MM.1S (cell line): ENCODE data around the gene PDAP1.

ENCODE experiments used
- DNase-seq: peaks from one replicate; pipeline ENCODE4 v3.0.0-alpha.2; 2015
- H2AFZ ChIP-seq: fragments of 300-600 bp; sonication (generic); 2 replicates; pipeline ENCODE4 v1.6.0; 2016; ENCODE audit warnings: antibody characterized with exemption, low read length
- H3F3A ChIP-seq: fragments of 300-600 bp; sonication (generic); 2 replicates; pipeline ENCODE4 v1.6.1; 2016; ENCODE audit warnings: mild to moderate bottlenecking, antibody characterized with exemption, low read length, moderate library complexity, mixed read lengths; ENCODE audit not compliant: insufficient read depth
- H3K27ac ChIP-seq: fragments of 300-600 bp; sonication (generic); 2 replicates; pipeline ENCODE4 v1.5.1; 2016; ENCODE audit warnings: mild to moderate bottlenecking, low read length
- H3K27me3 ChIP-seq: fragments of 300-600 bp; sonication (generic); replicated peaks from 2 replicates; pipeline ENCODE4 v1.6.0; 2016; ENCODE audit warnings: low read length; ENCODE audit not compliant: insufficient read depth
- H3K36me3 ChIP-seq: fragments of 300-600 bp; sonication (generic); replicated peaks from 2 replicates; pipeline ENCODE4 v1.6.1; 2016; ENCODE audit warnings: mild to moderate bottlenecking, low read length, mixed read lengths; ENCODE audit not compliant: insufficient read depth
- H3K4me1 ChIP-seq: fragments of 300-600 bp; sonication (generic); 2 replicates; pipeline ENCODE4 v1.6.1; 2016; ENCODE audit warnings: low read length, mixed read lengths
- H3K4me2 ChIP-seq: fragments of 300-600 bp; sonication (generic); 2 replicates; pipeline ENCODE4 v1.6.0; 2016; ENCODE audit warnings: low read depth, low read length
- H3K4me3 ChIP-seq: fragments of 300-600 bp; sonication (generic); 2 replicates; pipeline ENCODE4 v1.5.1; 2016; ENCODE audit warnings: low read length, mixed read lengths
- H3K79me2 ChIP-seq: fragments of 300-600 bp; sonication (generic); 2 replicates; pipeline ENCODE4 v1.6.1; 2016; ENCODE audit warnings: mixed run types, low read length, mixed read lengths
- H3K9ac ChIP-seq: fragments of 300-600 bp; sonication (generic); 2 replicates; pipeline ENCODE4 v1.6.1; 2016; ENCODE audit warnings: low read length, mixed read lengths
- H3K9me2 ChIP-seq: fragments of 300-600 bp; sonication (generic); replicated peaks from 2 replicates; pipeline ENCODE4 v1.6.1; 2016; ENCODE audit warnings: mild to moderate bottlenecking, low read length, mixed read lengths; ENCODE audit not compliant: insufficient read depth
- H3K9me3 ChIP-seq: fragments of 300-600 bp; sonication (generic); replicated peaks from 2 replicates; pipeline ENCODE4 v1.6.1; 2016; ENCODE audit warnings: mild to moderate bottlenecking, low read length, mixed read lengths; ENCODE audit not compliant: insufficient read depth
- H4K20me1 ChIP-seq: fragments of 300-600 bp; sonication (generic); 2 replicates; pipeline ENCODE4 v1.6.1; 2016; ENCODE audit warnings: mild to moderate bottlenecking, low read length, moderate library complexity, mixed read lengths; ENCODE audit not compliant: insufficient read depth
- EZH2 ChIP-seq: fragments of 300-600 bp; sonication (generic); optimal IDR thresholded peaks from 2 replicates; pipeline ENCODE3; 2017; ENCODE audit warnings: low read depth, mild to moderate bottlenecking, antibody characterized with exemption, low read length, mixed read lengths
- EZH2phosphoT487 ChIP-seq: fragments of 300-600 bp; sonication (generic); IDR thresholded peaks from 2 replicates; pipeline ENCODE4 v1.6.1; 2018; ENCODE audit warnings: antibody characterized with exemption, low read length
- TF ChIP-seq, protein P1 (sequence below): fragments of 300-600 bp; sonication (generic); IDR thresholded peaks from 2 replicates; pipeline ENCODE4 v1.5.1; 2016; ENCODE audit warnings: antibody characterized with exemption, low read length, mixed read lengths

Gene PDAP1

DNA sequence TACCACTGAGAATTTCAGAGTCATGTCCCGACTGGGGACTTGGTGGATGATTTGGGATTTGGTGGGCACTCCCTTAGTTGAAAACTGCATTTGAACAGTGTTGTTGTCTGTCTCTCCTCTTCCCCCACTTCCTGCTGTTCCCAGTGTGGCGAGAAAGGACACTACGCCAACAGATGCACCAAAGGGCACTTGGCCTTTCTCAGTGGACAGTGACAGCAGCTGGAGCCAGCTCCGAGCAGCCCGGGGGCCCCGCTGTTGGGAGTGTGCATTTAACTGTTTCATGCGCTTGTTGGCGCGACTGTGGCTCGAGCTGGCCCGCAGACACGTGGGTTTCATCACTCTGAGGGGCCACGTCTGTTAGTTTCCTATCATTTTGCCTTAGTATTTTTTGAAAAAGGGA, 47.9 kb upstream of the PDAP1 start:
- TF ChIP-seq EZH2 (no peak), EZH2phosphoT487 (no peak)
- TF ChIP-seq, protein P1, sequence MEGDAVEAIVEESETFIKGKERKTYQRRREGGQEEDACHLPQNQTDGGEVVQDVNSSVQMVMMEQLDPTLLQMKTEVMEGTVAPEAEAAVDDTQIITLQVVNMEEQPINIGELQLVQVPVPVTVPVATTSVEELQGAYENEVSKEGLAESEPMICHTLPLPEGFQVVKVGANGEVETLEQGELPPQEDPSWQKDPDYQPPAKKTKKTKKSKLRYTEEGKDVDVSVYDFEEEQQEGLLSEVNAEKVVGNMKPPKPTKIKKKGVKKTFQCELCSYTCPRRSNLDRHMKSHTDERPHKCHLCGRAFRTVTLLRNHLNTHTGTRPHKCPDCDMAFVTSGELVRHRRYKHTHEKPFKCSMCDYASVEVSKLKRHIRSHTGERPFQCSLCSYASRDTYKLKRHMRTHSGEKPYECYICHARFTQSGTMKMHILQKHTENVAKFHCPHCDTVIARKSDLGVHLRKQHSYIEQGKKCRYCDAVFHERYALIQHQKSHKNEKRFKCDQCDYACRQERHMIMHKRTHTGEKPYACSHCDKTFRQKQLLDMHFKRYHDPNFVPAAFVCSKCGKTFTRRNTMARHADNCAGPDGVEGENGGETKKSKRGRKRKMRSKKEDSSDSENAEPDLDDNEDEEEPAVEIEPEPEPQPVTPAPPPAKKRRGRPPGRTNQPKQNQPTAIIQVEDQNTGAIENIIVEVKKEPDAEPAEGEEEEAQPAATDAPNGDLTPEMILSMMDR, result no peak
- Histone ChIP-seq H3K9me2 (no peaks in the 10 kb centered on the region), H4K20me1 (peaks cover 8% of the 10 kb centered on the region; the same call in 1 of the 2 replicates), H3K79me2 (peaks cover 82% of the 10 kb centered on the region), H3K4me2 (no peak overlapping the region), H3K27me3 (no peaks in the 10 kb centered on the region), H3F3A (peaks cover 4% of the 10 kb centered on the region; the same call in 1 of the 2 replicates), H2AFZ (no peak overlapping the region), H3K27ac (no peak overlapping the region), H3K9ac (no peak overlapping the region), H3K4me3 (no peak overlapping the region), H3K4me1 (no peaks in the 10 kb centered on the region), H3K9me3 (no peaks in the 10 kb centered on the region), H3K36me3 (peaks cover 10% of the 10 kb centered on the region)
- no peak for DNase-seq

DNA sequence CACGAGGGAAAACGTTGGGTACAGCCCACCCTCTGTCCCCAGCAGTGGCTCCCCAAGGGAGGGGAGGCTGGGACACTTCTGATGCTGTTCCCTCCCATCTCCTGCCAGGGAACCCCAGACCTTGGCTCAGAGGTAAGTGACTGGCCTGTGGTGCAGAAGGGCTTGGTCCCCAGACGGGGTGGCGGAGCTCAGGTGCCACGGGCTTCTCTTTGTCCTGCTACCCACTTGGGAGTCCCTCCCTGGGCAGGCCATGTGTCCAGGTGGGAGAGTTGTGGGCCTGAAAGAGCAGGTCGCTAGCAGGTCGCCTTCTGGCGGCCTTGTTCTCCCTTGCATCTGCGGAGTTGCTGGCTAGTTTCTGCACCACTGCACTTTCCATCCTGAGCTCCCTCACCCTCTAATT, 47.5 kb upstream of the PDAP1 start:
- Histone ChIP-seq H2AFZ (no peak overlapping the region), H3K36me3 (peaks cover 12% of the 10 kb centered on the region), H3K4me2 (no peak overlapping the region), H3K4me3 (no peak overlapping the region), H4K20me1 (peaks cover 8% of the 10 kb centered on the region; the same call in 1 of the 2 replicates), H3K9me2 (no peaks in the 10 kb centered on the region), H3K27me3 (no peaks in the 10 kb centered on the region), H3K9ac (no peak overlapping the region), H3K27ac (no peak overlapping the region), H3F3A (peaks cover 4% of the 10 kb centered on the region; the same call in 1 of the 2 replicates), H3K79me2 (peaks cover 78% of the 10 kb centered on the region), H3K4me1 (no peaks in the 10 kb centered on the region), H3K9me3 (no peaks in the 10 kb centered on the region)
- TF ChIP-seq EZH2, result no peak
- no peak for TF ChIP-seq EZH2phosphoT487
- TF ChIP-seq, protein P1, result no peak
- no peak for DNase-seq

DNA sequence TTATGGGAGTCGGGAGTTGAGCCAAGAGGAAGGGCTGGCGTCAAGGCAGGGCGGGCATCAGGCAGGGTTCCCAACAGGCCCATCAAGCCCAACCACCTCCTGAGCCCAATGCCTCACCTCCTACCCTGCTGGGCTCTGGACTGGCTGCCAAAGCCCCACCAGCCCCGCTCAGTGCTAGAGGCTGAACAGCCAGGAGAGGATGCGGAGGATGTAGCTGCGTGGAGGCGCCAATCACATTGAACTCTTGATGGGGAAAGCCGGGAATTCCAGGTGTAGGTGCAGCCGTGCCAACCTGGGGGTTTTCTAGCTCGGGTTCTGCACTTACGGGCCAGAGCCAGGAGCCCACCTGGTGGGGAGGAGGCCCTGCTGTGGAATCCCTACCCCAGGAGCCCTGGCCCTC, 44.7 kb upstream of the PDAP1 start:
- no peak for DNase-seq
- H3K4me2 ChIP-seq, result no peak overlapping the region
- no peak overlapping the region for H3K27ac ChIP-seq
- H2AFZ ChIP-seq, result no peak overlapping the region
- no peaks in the 10 kb centered on the region for H3K27me3 ChIP-seq
- no peaks in the 10 kb centered on the region for H4K20me1 ChIP-seq
- no peaks in the 10 kb centered on the region for H3K4me1 ChIP-seq
- no peak overlapping the region for H3K9ac ChIP-seq
- peaks cover 4% of the 10 kb centered on the region for H3K36me3 ChIP-seq
- H3K79me2 ChIP-seq, result peaks cover 75% of the 10 kb centered on the region
- no peak overlapping the region for H3K4me3 ChIP-seq
- H3K9me2 ChIP-seq, result no peaks in the 10 kb centered on the region
- no peaks in the 10 kb centered on the region for H3K9me3 ChIP-seq
- TF ChIP-seq EZH2phosphoT487 (no peak), EZH2 (no peak)
- TF ChIP-seq, protein P1, result no peak
- H3F3A ChIP-seq, result no peaks in the 10 kb centered on the region
